22Rv1 (cell line): ENCODE results near the gene OR8U1.

Experiments used
- H3K27ac ChIP-seq: fragments of 450-650 bp; 2 replicates; pipeline ENCODE4 v1.5.1; 2017
- ZFX ChIP-seq: fragments of 450-650 bp; IDR thresholded peaks from 2 replicates; pipeline ENCODE4 v1.6.1; 2017; ENCODE audit warnings: antibody characterized with exemption, borderline replicate concordance
- TF ChIP-seq, protein P1 (sequence below): fragments of 450-650 bp; IDR thresholded peaks from 2 replicates; pipeline ENCODE4 v1.5.1; 2017; ENCODE audit warnings: mild to moderate bottlenecking

OR8U1 gene

DNA sequence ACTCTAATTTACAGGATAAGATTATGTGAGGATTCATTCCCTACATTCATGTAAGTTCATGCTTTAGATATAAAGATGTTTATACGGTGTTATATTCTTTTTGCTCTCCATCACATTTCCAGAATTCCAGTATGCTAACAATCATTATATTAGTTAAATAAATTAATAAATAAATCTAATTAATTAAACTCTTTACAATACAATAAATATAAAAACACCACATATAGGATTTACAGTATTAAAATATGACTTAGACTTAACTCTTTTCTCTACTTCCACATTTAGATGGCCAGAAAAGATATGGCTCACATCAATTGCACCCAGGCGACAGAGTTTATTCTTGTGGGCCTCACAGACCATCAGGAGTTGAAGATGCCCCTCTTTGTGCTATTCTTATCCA, at the start of gene OR8U1:
TSS of gene OR8U1 (plus strand) at position 301 of the 400 bp plus-strand sequence. CDS start at position 301, 0 bp downstream.
- H3K27ac ChIP-seq, result no peak within 1 kb of the TSS
- TF ChIP-seq ZFX, result no peak
- TF ChIP-seq, protein P1, sequence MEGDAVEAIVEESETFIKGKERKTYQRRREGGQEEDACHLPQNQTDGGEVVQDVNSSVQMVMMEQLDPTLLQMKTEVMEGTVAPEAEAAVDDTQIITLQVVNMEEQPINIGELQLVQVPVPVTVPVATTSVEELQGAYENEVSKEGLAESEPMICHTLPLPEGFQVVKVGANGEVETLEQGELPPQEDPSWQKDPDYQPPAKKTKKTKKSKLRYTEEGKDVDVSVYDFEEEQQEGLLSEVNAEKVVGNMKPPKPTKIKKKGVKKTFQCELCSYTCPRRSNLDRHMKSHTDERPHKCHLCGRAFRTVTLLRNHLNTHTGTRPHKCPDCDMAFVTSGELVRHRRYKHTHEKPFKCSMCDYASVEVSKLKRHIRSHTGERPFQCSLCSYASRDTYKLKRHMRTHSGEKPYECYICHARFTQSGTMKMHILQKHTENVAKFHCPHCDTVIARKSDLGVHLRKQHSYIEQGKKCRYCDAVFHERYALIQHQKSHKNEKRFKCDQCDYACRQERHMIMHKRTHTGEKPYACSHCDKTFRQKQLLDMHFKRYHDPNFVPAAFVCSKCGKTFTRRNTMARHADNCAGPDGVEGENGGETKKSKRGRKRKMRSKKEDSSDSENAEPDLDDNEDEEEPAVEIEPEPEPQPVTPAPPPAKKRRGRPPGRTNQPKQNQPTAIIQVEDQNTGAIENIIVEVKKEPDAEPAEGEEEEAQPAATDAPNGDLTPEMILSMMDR, result no peak

DNA sequence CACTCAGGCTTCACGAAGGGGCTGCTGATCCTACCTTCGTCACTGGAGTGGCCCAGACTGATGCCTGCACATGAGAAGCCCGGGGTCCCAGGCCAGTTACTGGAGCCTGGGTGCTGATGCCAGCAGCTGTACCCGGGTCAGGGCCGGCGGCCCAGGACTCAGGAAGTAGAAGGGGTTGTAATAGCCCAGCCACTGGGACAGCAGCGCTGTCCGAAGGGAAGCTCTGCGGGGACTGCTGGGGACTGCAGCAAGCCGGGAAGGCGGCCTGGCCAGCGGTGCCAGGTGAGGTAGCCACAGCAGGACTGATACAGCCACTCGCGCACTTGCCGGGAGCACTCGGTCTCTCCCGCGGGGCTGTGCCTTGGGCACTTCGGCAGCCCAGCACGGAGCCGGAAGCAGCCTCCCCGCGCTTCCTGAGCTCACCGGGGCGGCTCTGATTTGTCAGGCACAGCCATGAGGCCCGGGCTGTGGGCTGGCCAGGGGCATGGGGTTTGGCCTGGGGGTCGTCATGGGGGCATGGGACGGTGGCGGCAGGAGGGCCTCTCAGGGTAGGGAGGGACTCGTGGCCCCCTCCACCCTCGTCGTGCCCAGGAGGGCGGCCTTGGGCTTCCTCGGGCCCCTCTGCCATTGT, 43.4 kb upstream of the OR8U1 start:
- no peak for TF ChIP-seq ZFX
- TF ChIP-seq, protein P1, result no peak
- H3K27ac ChIP-seq, result no peak overlapping the region

DNA sequence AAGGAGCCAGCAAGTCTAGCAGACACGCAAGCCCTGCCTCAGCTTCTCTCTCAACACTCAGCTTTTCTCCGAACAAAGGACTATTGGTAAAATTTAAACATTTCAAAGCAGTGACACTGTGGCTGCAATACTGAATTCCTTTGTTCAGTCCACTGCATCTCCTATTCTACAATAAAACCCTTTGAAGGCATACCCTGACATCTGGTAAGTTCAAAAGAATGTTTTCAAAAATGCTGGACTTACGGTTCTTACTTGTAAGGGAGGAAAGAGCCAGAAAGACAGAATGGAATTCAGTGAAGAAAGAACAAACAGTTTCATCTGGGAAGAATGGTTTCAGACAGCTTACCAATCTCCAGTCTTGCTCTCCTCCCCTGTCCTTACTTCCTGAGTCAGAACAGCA, 42.3 kb upstream of the OR8U1 start:
- TF ChIP-seq, protein P1, result no peak
- no peak for TF ChIP-seq ZFX
- H3K27ac ChIP-seq, result no peak overlapping the region

DNA sequence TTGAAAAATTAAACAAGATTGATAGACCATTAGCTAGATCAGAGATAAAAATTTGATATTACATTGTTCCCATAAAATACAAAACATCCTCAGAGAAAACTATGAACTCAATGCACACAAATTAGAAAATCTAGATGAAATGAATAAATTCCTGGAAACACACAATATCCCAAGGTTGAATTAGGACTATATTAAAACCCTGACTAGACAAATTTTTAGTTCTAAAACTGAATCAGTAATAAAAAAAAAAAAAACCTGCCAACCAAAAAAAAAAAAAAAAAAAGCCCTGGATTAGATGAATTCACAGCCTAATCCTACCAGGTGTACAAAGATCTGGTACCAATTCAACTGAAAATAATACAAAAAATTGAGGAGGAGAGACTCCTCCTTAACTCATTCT, 35.1 kb upstream of the OR8U1 start:
- no peak overlapping the region for H3K27ac ChIP-seq
- TF ChIP-seq, protein P1, result no peak

DNA sequence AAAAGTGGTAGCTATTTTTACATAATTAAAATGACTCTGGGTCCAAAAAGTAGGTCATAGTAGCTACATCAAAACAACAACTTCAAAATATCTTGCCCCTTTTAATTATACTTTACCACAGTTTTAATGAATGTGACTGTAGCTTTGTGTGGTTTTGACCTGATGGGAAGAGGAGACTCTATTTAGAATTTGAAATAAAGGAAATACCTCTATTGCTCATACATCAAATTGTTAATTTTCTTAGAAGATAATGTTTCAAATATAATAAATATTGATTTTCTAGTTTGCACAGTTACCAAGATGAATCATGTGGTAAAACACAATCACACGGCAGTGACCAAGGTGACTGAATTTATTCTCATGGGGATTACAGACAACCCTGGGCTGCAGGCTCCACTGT, 29.7 kb upstream of the OR8U1 start, which contains the start of gene OR8K1:
TSS of gene OR8K1 (plus strand) at position 301 of the 400 bp plus-strand sequence. CDS start at position 301, 0 bp downstream.
- TF ChIP-seq, protein P1, result no peak
- no peak for TF ChIP-seq ZFX
- no peak within 1 kb of the TSS for H3K27ac ChIP-seq

DNA sequence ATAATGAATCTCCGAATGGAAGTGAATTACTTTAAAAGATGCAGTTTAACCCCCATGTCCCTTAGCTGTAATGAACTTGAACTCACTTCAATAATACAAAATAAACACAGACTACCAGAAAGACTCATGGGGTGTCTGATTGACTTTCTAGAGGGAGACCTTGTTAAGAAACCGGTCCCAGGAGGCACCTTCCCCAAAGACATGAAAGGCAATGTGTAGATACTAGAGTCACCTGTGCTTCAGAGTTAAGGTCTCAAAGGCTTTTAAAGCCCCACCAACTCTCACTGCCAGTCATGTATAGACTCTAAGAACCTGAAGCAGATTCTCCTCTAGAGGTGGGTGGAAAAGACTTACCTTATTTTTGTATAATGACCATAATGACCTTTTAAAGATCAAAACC, 21.4 kb upstream of the OR8U1 start, which contains the start of gene OR8J1:
TSS of gene OR8J1 (plus strand) at position 301 of the 400 bp plus-strand sequence. CDS start 5,956 bp downstream, outside the sequence.
- no peak within 1 kb of the TSS for H3K27ac ChIP-seq
- TF ChIP-seq, protein P1, result no peak
- TF ChIP-seq ZFX, result no peak

DNA sequence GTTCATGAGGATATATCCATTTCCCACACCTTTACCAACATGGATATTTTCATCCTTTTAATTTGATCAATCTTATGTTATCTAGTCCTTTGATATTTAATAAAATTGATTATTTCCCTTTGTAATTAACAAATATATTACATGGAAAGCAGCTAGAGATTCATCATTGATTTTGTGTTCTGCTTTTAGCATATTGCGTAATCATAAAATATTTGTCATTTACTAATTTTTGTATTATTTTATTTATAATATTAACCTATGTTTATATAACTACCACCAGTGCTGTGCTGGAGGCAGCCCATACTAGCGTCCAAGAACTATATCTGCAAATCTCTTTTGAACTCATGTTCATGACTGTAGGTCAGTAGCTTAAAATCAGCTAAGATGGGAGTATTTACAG, 4.7 kb downstream of the OR8U1 start:
- no peak for TF ChIP-seq ZFX
- TF ChIP-seq, protein P1, result no peak
- H3K27ac ChIP-seq, result no peak overlapping the region
